Retinal pigment epithelial cell (primary cell): Measurements from ENCODE around the gene MNT.

Experiments used
- DNase-seq: peaks from one replicate; pipeline ENCODE4 v3.0.0-alpha.2; 2010; ENCODE audit warnings: low read depth
- H3K4me3 ChIP-seq: 2 replicates; pipeline ENCODE4 v1.5.1; 2011; ENCODE audit warnings: mild to moderate bottlenecking, low read length, control low read depth, moderate library complexity
- TF ChIP-seq, protein P1 (sequence below): conservative IDR thresholded peaks from 2 replicates; pipeline ENCODE4 v1.5.1; 2011; ENCODE audit warnings: low read depth, low read length, control low read depth, inconsistent platforms

The MNT gene

GRCh38 chr17:2346475-2346874 lies 54.4 kb downstream of the MNT start:
- TF ChIP-seq, protein P1, sequence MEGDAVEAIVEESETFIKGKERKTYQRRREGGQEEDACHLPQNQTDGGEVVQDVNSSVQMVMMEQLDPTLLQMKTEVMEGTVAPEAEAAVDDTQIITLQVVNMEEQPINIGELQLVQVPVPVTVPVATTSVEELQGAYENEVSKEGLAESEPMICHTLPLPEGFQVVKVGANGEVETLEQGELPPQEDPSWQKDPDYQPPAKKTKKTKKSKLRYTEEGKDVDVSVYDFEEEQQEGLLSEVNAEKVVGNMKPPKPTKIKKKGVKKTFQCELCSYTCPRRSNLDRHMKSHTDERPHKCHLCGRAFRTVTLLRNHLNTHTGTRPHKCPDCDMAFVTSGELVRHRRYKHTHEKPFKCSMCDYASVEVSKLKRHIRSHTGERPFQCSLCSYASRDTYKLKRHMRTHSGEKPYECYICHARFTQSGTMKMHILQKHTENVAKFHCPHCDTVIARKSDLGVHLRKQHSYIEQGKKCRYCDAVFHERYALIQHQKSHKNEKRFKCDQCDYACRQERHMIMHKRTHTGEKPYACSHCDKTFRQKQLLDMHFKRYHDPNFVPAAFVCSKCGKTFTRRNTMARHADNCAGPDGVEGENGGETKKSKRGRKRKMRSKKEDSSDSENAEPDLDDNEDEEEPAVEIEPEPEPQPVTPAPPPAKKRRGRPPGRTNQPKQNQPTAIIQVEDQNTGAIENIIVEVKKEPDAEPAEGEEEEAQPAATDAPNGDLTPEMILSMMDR, result no peak
- H3K4me3 ChIP-seq, result no peak overlapping the region
- no peak for DNase-seq

- TF ChIP-seq, protein P1, result no peak
- no peak overlapping the region for H3K4me3 ChIP-seq
- no peak for DNase-seq
Measured at GRCh38 chr17:2344528-2344927, 56.3 kb downstream of the MNT start.

DNA sequence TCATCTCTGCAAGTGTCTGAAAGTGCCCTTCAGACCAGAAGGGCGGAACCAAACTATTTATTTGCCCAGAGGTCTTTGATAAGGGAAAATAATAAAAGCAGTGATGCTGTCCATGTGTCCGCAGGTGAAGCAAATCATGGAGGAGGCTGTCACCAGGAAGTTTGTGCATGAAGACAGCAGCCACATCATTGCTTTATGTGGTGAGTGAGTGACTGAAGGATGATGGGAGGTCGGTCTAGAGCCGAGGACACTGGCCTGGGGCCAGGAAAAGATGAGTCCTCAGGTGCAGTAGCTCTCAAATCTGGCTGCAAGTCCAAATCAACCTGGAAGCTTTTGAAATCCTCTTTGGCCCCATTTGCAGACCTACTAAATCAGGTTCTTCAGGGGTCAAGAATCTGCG lies 57.4 kb downstream of the MNT start:
- DNase-seq, result no peak
- no peak overlapping the region for H3K4me3 ChIP-seq
- TF ChIP-seq, protein P1, result no peak

GRCh38 chr17:2338315-2338657 lies 62.6 kb downstream of the MNT start:
- peak overlapping the region; percentile 97 for H3K4me3 ChIP-seq
- TF ChIP-seq, protein P1, result no peak
- peak; percentile 28 for DNase-seq

DNA sequence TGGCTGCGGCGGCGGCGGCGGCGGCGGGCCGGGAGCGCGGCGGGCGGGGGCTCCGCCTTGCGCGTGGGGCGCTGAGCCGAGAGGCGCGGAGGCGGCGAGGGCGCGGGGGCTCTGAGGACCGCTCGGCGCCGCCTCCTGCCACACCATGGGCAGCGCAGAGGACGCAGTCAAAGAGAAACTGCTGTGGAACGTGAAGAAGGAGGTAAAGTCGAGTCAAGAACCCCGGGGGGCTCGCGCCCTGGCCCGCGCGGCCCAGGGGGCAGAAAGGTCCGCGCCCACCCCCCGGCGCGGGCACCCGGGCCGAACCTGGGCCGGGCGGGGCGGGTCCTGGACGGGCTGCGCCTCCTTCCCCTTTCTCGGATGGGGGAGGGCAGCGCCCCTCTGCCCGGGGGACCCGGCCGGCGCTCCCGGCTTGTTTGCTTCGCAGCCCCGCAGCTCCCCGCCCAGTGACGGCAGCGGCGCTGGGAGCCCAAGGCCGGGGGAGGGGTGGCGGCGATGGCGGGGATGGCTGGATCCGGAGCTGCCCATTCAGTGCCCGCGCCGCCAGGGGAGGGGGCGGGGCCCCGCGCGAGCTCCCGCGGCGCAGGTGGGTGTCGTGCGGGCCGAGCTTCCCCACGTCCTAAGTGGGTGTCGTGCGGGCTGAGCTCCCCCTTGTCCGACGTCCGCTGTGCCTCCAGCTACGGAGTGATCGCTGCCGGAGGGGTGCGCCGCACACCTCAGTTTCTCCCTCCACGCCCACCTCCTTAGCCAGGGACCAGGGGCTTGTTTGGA lies 63.1 kb downstream of the MNT start:
- TF ChIP-seq, protein P1, result no peak
- H3K4me3 ChIP-seq, result peak overlapping the region; percentile 97
- DNase-seq, result peak; percentile 31

GRCh38 chr17:2336852-2337543 lies 63.9 kb downstream of the MNT start, which contains the start of gene SGSM2:
SGSM2 (plus strand) TSS chr17:2337501; CDS start chr17:2337689, 188 bp downstream.
- DNase-seq, result peak; percentile 9
- peak within 1 kb of the TSS; percentile 97 for H3K4me3 ChIP-seq
- TF ChIP-seq, protein P1, result no peak
